ENCODE measurements around the gene NDUFC2. TPM values are rescaled to one million over a fixed set of nuclear protein-coding genes. Genes with fewer than 3 reads are reported as not detected.
A peak's percentile ranks its signal among the peaks of the same experiment; 100 is the strongest.

NDUFC2 gene
- total and polyA plus RNA-seq, 2 of the 8 experiments (the other 6 are each of a cell fraction or from before 2014, with no cell fraction given), result 216 to 356 TPM

DNA sequence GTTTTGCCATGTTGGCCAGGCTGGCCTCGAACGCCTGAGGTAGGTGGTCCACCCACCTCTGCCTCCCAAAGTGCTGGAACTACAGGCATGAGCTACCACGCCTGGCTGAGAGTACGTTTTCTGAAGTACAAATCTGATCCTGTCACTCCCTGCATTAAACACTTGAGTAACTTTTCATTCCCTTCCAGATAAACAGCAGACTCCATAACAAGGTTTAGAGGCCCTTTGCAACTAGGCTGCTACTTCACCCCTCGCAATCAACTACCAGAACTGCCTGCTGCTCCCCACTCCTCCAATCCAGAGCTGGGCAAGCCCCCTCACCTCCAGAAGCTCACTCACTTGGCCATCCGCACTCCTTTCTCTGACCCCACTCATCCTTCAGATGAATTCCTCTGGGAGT is 58.1 kb downstream of the NDUFC2 start:
- H2BK12ac ChIP-seq (ENCODE audit: low read depth, low read length), result 0 out of 2 replicates have a peak overlapping the region, but pooled peaks have one; percentile 33
- H2AK5ac ChIP-seq (ENCODE audit: low read depth, low read length), result no peak overlapping the region
- H3K4me2 ChIP-seq (ENCODE audit: insufficient read depth in 1 of 2, low read depth in 2 of 2, low read length in 2 of 2), result peak overlapping the region; percentile 75 to 87; a peak in 1 of 4 replicates
- H3K4me1 ChIP-seq (replicated peaks in 1 of 4; ENCODE audit: control insufficient read depth in 3 of 4, insufficient read depth in 4 of 4, low read length in 3 of 4), result peaks cover 0 to 13% (median 8%) of the 10 kb centered on the region in 4 experiments; a peak in 6 of 7 replicates
- H2BK120ac ChIP-seq (replicated peaks; ENCODE audit: low read depth, low read length), result no peak overlapping the region
- peak overlapping the region; percentile 49; the same call in 1 of the 2 replicates for H2BK5ac ChIP-seq (ENCODE audit: low read depth, low read length)
- H3K23ac ChIP-seq (ENCODE audit: insufficient read length), result no peak overlapping the region
- DNase-seq (ENCODE audit: low read depth in 1 of 2, low spot score in 2 of 2) (no peak), FAIRE-seq (no peak)
- H4K20me1 ChIP-seq (replicated peaks in 1 of 2; ENCODE audit: control insufficient read depth in 1 of 2, insufficient read depth in 2 of 2, low read length in 2 of 2), result no peaks in the 10 kb centered on the region
- H3K4ac ChIP-seq (replicated peaks; ENCODE audit: insufficient read length, low read depth, low read length), result no peak overlapping the region
- H3K23me2 ChIP-seq (ENCODE audit: low read depth, low read length), result peaks cover 9% of the 10 kb centered on the region
- H3K79me1 ChIP-seq (ENCODE audit: low read depth, low read length), result no peaks in the 10 kb centered on the region; the same call in 1 of the 2 replicates
- H4K8ac ChIP-seq (ENCODE audit: extremely low read depth, insufficient read depth, low read length), result no peak overlapping the region; the same call in 1 of the 2 replicates
- no peak overlapping the region; the same call in 1 of the 2 replicates for H2BK15ac ChIP-seq (ENCODE audit: low read length)
- no peaks in the 10 kb centered on the region for H3K79me2 ChIP-seq (ENCODE audit: control insufficient read depth in 1 of 2, insufficient read depth in 2 of 2, low read length in 2 of 2)
- no peak overlapping the region for H3K9ac ChIP-seq (replicated peaks in 1 of 4; ENCODE audit: extremely low read depth in 1 of 4, low read depth in 3 of 4, low read length in 3 of 4)
- CTCF ChIA-PET (ENCODE audit: partially characterized antibody), result interaction anchor here (0.6 to 3.3 kb wide), 5 partner anchors 13 to 265 kb away, joined by 4 to 19 read pairs (median 9); no protein-coding TSS in a partner anchor
- no peak overlapping the region for H4K5ac ChIP-seq (ENCODE audit: insufficient read length, low read depth, low read length)
- peaks cover under 1 to 4% (median 3%) of the 10 kb centered on the region in 4 experiments; a peak in 5 of 8 replicates for H3K36me3 ChIP-seq (ENCODE audit: control insufficient read depth in 2 of 4, insufficient read depth in 4 of 4, low read length in 3 of 4)
- no peaks in the 10 kb centered on the region for H3K27me3 ChIP-seq (replicated peaks in 1 of 4; ENCODE audit: control insufficient read depth in 3 of 4, extremely low read depth in 1 of 4, insufficient read depth in 3 of 4, low read length in 3 of 4)
- H3K18ac ChIP-seq (ENCODE audit: extremely low read depth, low read length), result peak overlapping the region; percentile 24; the same call in 1 of the 2 replicates
- WGBS, 2 experiments (ENCODE audit: extremely low coverage in 1 of 2, insufficient coverage in 1 of 2, insufficient read length in 1 of 2, insufficient replicate concordance in 2 of 2, low coverage in 1 of 2, low lambda C conversion rate in 2 of 2, missing lambda C conversion rate in 1 of 2), result 85% methylated on average over 6 of the region's 6 CpGs; no CpG with 5 or more reads in 1 of the 2 experiments
- no peak overlapping the region for H3K27ac ChIP-seq (ENCODE audit: low read depth, low read length)
- H3K9me3 ChIP-seq (ENCODE audit: insufficient read depth in 2 of 2, low read depth in 1 of 2, low read length in 1 of 2), result no peaks in the 10 kb centered on the region
- peak overlapping the region in 1 of 4 experiments; percentile 66; a peak in 1 of 8 replicates for H3K4me3 ChIP-seq (ENCODE audit: extremely low read depth in 1 of 4, insufficient read depth in 2 of 4, low read depth in 3 of 4, low read length in 4 of 4)
- no peak overlapping the region for H2BK20ac ChIP-seq (ENCODE audit: low read length)
- no peak overlapping the region for H3K56ac ChIP-seq (replicated peaks; ENCODE audit: insufficient read length, low read depth, low read length)
- no peak overlapping the region for H3K14ac ChIP-seq (ENCODE audit: insufficient read length)
- no peak overlapping the region for H4K91ac ChIP-seq (replicated peaks; ENCODE audit: insufficient read length, low read length)
- no peak overlapping the region for H2AFZ ChIP-seq (ENCODE audit: low read length)
- POLR2A ChIA-PET (ENCODE audit: partially characterized antibody), result interaction anchor here (1.6 to 2.1 kb wide), 3 partner anchors 11 to 27 kb away, joined by 6 to 11 read pairs (median 6); partner anchors contain the start of gene INTS4
- TF ChIP-seq BCL11A (IDR thresholded peaks at IDR 0.05; ENCODE audit: low read depth in 2 of 2, low read length in 2 of 2) (no peak), SP2 (IDR thresholded peaks at IDR 0.05; ENCODE audit: low read length) (no peak), SP4 (IDR thresholded peaks at IDR 0.05; ENCODE audit: low read length) (no peak), PHF8 (conservative IDR thresholded peaks at IDR 0.05; ENCODE audit: low read depth, low read length) (no peak), SIX5 (IDR thresholded peaks at IDR 0.05; ENCODE audit: low read depth, low read length) (no peak), RNF2 (IDR thresholded peaks at IDR 0.05; ENCODE audit: borderline replicate concordance, low read depth, low read length, missing control alignments, poor library complexity, severe bottlenecking) (no peak), JUND (IDR thresholded peaks at IDR 0.05; ENCODE audit: low read length) (no peak), HDAC2 (IDR thresholded peaks at IDR 0.05; ENCODE audit: borderline replicate concordance in 1 of 2, low read depth in 2 of 2, low read length in 2 of 2) (no peak), SAP30 (IDR thresholded peaks at IDR 0.05; ENCODE audit: insufficient read depth, insufficient replicate concordance, low read length) (no peak), ASH2L (IDR thresholded peaks at IDR 0.05; ENCODE audit: low read length) (no peak), TAF1 (IDR thresholded peaks at IDR 0.05; ENCODE audit: low read depth, low read length) (no peak)
- TF ChIP-seq, protein P1, sequence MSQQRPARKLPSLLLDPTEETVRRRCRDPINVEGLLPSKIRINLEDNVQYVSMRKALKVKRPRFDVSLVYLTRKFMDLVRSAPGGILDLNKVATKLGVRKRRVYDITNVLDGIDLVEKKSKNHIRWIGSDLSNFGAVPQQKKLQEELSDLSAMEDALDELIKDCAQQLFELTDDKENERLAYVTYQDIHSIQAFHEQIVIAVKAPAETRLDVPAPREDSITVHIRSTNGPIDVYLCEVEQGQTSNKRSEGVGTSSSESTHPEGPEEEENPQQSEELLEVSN (IDR thresholded peaks at IDR 0.05), result no peak

All from H1 (cell line).